Cardiac fibroblast (primary cell): ENCODE results near the gene MBP.

Experiments
- DNase-seq, 2 donors: peaks; one replicate each; pipeline versions ENCODE4 v3.0.0 to v3.0.0-alpha.2; 2010; ENCODE audit warnings: low read depth in 2 of 2
- H3K4me3 ChIP-seq, 2 donors: replicated peaks in 1 of 2; 1 replicate in 1 of 2; 2 replicates in 1 of 2; pipeline ENCODE4 v1.5.1; 2011; ENCODE audit warnings: low read depth in 2 of 2, low read length in 2 of 2, mild to moderate bottlenecking in 2 of 2, moderate library complexity in 1 of 2
- CTCF ChIP-seq: IDR thresholded peaks from one replicate; pipeline ENCODE4 v1.5.1; 2011; ENCODE audit warnings: low read depth, mild to moderate bottlenecking, low read length, inconsistent platforms

The MBP gene

DNA sequence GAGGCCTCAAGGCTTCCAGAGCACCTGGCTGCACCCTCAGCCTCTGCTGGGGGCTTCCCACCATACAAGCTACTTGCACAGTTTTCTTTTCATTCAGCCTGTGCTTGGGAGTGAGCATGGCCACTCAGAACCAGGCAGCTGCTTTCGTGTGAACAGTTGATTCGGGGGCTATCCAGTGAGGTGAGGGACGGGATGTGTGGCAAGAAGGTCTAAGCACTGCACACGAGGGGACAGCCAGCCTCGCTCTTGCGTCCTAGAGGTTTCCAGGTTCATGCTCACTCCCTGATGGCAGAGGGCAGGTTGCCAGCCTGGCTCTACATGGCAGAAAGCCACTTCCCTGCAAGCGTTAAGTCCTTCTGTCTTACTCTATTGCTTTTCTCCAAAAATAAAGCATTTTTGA, 146.2 kb downstream of the MBP start:
- no peak for DNase-seq
- no peak overlapping the region for H3K4me3 ChIP-seq
- TF ChIP-seq CTCF: no peak

- H3K4me3 ChIP-seq: no peak overlapping the region
- TF ChIP-seq CTCF: no peak
- DNase-seq: no peak
Measured at GRCh38 chr18:76985951-76986236, 146.7 kb downstream of the MBP start.

DNA sequence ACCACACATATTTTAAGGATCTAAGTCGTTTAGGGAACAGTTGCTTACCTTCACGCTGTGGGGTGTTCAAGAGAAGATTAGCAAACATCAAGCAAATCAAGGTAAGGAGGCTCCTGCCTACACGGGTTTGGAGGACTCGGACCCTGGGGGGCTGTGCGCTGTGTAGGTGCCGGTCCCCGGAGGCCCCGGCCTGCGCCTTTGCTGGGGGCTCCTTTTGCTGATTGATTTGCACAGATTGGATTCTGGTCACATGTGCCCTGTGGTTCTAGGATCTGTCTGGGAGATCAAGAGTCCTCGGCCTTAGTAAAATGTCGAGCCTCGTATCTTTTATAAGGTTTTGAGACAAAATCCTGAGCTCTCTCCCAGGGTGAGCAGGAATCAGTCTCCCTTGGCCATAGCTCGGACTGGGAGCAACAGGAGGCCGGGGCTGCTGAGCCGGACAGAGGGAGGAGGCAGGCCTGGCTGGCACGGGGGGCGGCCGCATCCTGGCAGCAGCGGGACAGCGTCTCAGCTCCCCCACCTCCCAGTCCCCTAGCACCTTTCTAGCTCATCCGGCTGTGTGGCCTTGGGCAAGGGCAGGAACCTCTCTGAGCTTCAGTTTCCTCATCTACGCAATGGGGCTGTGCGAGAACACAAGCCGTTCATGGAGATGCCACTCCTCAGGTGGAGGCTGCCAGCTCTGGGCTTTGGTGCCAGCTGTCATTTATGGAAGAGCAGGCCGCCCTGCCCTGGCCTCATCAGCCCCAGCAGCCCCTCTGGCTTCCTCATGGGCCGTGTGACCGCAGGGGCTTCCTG, 147.2 kb downstream of the MBP start:
- no peak for DNase-seq

DNA sequence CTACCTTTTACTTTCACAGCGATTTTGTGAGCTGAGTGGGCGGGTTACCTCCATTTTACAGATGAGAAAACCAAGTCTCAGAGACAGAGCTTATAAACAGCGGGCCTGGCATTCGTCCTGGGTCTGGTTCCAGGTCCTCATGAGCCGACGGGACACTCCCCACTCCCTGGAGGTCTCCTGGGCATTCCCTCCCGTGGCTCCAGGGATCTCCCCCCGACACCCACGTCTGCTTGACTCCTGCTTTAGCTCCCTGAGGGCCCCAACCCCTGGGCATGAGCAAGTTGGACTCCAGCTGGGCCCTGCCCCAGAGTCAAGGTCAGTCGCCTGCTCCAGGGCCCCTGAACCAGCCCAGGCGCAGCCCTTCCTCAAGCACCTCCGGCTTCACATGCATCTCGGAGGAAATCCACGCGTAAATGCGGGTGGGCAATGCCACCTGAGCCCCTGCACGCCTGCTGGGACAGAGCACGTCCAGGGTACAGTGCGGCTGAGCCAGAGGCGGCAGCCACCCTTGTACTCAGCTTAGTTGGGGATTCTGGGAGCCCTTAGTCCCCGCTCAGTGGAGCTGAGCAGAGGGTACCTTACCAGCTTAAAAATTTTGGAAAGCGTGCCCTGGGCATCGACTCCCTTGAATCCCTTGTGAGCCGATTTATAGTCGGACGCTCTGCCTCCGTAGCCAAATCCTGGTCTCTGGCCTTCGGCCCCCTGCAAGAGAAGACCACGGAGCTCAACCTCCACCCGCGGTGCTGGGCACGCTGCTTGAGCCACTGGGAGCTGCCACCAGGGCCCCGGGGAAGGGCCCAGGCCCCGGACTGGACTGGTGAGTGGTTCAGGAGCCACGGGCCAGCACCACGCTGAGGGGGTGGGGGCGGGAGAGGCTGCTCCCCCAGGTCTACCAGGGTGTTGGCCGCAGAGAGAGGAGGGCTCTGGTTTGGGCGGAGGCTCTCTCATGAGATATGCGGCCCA, 148.1 kb downstream of the MBP start:
- TF ChIP-seq CTCF: no peak
- no peak overlapping the region for H3K4me3 ChIP-seq
- DNase-seq: no peak

More for the DNA sequence above, 147.2 kb downstream of the MBP start:
- TF ChIP-seq CTCF: no peak
- H3K4me3 ChIP-seq: no peak overlapping the region

DNA sequence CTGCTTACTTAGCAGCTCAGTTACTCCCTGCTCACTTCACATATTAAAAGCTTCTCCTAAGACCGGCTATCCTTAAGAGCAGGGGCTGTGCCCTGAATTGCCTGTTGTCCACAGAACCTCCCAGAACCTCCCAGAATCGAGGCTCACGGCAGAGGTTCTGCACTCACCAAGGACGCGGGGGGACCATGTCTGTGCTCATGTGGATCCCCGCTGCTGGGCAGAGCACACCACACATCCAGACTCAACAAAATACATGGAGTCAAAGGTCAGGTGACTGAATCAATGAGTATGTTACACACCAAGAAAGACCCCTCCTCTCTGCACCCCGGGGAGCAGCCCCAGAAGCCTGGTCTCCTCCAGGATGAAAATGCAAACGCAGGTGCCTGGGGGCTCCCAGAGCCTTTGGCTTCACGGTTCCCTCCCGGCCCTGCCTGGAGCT, 149.0 kb downstream of the MBP start:
- no peak for DNase-seq
- TF ChIP-seq CTCF: no peak
- H3K4me3 ChIP-seq: no peak overlapping the region

GRCh38 chr18:76982841-76983583, 149.6 kb downstream of the MBP start:
- TF ChIP-seq CTCF: peak; percentile 96
- peak; percentile 79 to 80 for DNase-seq

More at GRCh38 chr18:76982841-76983583, 149.6 kb downstream of the MBP start:
- no peak overlapping the region for H3K4me3 ChIP-seq
